Stimulated activated CD8-positive, alpha-beta memory T cell treated with anti-CD3 and anti-CD28 coated beads, Interleukin-4, amount 100 ng/mL, for 1 hour (primary cell): Measurements from ENCODE around the gene MED6.

Experiments
- DNase-seq, 2 donors: peaks; one replicate each; pipeline ENCODE4 v3.0.0-alpha.2; 2020; ENCODE audit warnings: low read depth in 2 of 2, low spot score in 1 of 2

MED6 gene

GRCh38 chr14:70599345-70599744 is 1.1 kb downstream of the MED6 start:
- no peak for DNase-seq

DNA sequence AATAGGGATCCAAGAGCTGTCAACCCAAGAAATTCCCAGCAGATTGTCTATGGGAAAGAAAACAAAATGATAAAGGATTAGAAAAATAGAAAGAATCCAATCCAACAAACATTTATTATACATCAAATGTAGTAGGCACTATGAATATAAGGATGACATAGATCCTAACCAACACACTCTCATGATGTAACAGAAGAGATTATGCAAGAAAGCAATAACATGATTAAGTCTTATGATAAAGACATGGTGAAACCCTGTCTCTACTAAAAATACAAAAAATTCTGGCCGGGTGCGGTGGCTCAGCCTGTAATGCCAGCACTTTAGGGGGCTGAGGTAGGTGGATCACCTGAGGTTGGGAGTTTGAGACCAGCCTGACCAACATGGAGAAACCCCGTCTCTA is 2.7 kb downstream of the MED6 start:
- no peak for DNase-seq

DNA sequence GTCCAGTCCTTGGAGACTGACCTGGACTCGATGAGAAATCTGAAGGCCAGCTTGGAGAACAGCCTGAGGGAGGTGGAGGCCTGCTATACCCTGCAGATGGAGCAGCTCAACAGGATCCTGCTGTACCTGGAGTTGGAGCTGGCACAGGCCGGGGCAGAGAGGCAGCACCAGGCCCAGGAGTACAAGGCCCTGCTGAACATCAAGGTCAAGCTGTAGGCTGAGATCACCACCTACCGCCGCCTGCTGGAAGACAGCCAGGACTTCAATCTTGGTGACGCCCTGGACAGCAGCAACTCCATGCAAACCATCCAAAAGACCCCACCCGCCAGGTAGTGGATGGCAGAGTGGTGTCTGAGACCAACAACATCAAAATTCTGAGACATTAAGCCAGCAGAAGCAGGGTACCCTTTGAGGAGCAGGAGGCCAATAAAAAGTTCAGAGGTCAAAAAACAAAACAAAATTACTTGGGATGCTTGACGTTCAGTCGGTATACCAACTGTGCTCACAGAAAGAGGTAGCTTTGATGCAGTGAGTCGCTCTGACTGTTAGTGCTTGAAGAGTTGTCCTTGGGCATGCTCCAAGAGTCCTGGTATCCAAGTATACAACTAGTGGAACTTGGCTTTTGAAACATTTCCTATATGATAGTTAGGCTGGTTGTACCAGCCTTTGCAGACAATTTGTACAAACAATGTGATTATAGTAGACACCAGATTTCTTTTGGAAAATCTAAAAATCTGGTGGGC is 4.8 kb downstream of the MED6 start:
- DNase-seq = no peak

- DNase-seq = no peak
Measured at GRCh38 chr14:70594461-70594860, 6.0 kb downstream of the MED6 start.

DNA sequence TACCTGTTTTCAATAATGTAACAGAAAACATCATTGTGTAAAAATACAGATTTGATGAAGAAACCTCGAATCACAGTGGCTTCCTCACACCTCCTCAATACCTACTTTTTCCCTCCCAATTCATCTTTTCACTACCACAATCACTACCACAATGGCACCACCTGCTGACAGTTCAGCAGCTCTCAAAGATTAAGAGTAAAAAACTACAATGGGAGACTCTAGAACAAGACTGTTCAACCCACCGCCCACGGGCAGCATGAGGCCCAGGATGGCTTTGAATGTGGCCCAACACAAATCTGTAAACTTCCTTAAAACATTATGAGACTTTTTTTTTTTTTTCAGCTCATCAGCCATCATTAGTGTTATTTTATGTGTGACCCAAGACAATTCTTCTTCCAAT is 15.2 kb downstream of the MED6 start:
- DNase-seq = no peak

GRCh38 chr14:70576891-70577290 is 23.6 kb downstream of the MED6 start:
- no peak for DNase-seq

DNA sequence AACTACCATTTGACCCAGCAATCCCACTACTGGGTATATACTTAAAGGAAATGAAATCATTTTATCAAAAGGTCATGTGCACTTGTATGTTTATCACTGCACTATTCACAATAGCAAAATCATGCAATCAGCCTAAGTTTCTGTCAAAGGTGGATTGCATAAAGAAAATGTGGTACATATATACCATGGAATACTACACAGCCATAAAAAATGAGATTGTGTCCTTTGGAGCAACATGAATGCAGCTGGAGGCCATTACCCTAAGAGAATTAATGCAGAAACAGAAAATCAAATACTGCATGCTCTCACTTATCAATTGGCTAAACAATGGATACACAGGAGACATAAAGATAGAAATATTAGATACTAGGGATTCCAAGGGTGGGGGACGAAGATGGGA is 27.4 kb downstream of the MED6 start:
- DNase-seq = no peak

- no peak for DNase-seq
Measured at GRCh38 chr14:70571139-70571538, 29.3 kb downstream of the MED6 start.

- no peak for DNase-seq
Measured at GRCh38 chr14:70567791-70568190, 32.7 kb downstream of the MED6 start.

GRCh38 chr14:70563869-70564268 is 36.6 kb downstream of the MED6 start:
- DNase-seq = no peak

GRCh38 chr14:70563417-70563816 is 37.0 kb downstream of the MED6 start:
- no peak for DNase-seq

GRCh38 chr14:70558356-70558755 is 42.1 kb downstream of the MED6 start:
- DNase-seq = no peak

GRCh38 chr14:70555890-70556289 is 44.6 kb downstream of the MED6 start:
- DNase-seq = no peak

- DNase-seq = no peak
Measured at GRCh38 chr14:70538087-70538486, 62.4 kb downstream of the MED6 start.

DNA sequence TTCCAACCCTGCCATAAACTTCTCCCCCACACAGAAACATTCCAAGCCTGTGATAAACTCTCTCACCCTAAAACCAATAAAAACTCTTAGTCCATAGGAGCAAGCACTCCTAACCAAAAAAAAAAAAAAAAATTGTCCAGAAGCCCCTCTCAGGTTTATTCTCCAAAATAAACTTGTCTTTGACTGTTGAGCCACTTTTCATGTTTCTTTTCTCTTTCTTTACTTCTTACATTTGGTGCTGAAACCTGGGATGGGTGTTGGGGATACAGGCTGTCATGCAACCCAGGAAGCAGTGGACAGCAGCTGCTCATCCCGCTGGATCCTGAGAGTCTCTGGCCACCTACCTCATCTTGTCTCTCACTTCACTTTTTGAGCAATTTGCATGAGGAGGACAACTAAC is 63.6 kb downstream of the MED6 start:
- DNase-seq = no peak

GRCh38 chr14:70534904-70535303 is 65.6 kb downstream of the MED6 start, which contains the start of gene ADAM20:
Gene ADAM20 (minus strand): TSS chr14:70535004. CDS start chr14:70524757, 10,247 bp downstream.
- no peak for DNase-seq
